Astrocyte (in vitro differentiated cells and primary cell): ENCODE results near the gene ISG20L2.

Experiments used
- CTCF ChIP-seq: IDR thresholded peaks from 2 replicates; pipeline ENCODE4 v1.5.1; 2011; ENCODE audit warnings: low read depth, mild to moderate bottlenecking, inconsistent platforms, low read length, moderate library complexity; ENCODE audit not compliant: insufficient read depth
- EZH2 ChIP-seq: IDR thresholded peaks from 2 replicates; pipeline ENCODE4 v1.6.1; 2012; ENCODE audit warnings: mild to moderate bottlenecking, low read length, inconsistent platforms; ENCODE audit not compliant: insufficient read depth

GRCh38 chr1:156705918-156706656 lies 22.5 kb downstream of the ISG20L2 start:
- peak; percentile 50 for TF ChIP-seq CTCF
- no peak for TF ChIP-seq EZH2
